GM13977 (cell line): ENCODE results near the gene SMIM23.

Experiments used
- DNase-seq: peaks from one replicate; pipeline ENCODE4 v3.0.0; 2012; ENCODE audit warnings: low spot score
- CTCF ChIP-seq: IDR thresholded peaks from 2 replicates; pipeline ENCODE4 v1.5.1; 2012; ENCODE audit warnings: mild to moderate bottlenecking, control low read depth; ENCODE audit not compliant: insufficient read depth; ENCODE audit errors: extremely low read depth, missing control alignments
- in situ Hi-C: fragments of 300-500 bp; cut with MboI; formaldehyde crosslinking; loops from one replicate; pipeline ENCODE4 v1.12.0; 2022; ENCODE audit warnings: low sequenced_read_pairs, low pct_unique_long_range_greater_than_20kb, mixed read lengths, inconsistent platforms; ENCODE audit not compliant: unreplicated experiment

SMIM23 gene

DNA sequence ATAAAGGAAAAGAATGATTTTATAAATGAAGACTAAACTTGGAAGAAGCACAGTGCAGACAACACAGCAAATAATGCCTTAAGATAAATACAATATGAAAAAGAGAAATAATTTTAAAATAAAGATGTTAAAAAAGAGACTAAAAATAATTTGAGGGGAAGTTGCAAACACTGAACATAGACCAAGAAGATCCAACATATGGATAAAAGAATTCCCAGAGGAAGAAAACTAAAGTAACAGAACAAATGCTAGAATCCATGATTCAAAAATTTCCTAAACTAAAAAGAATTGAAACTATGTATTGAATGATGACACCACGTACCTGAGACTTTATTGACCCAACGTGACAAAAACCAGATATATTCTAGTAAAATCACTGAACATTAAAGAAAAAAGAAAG lies 18.7 kb upstream of the SMIM23 start:
- DNase-seq: no peak
- TF ChIP-seq CTCF: no peak
- in situ Hi-C loops: no loop called here

GRCh38 chr5:171770153-171770552 lies 15.5 kb upstream of the SMIM23 start:
- DNase-seq: no peak
- in situ Hi-C loops: no loop called here
- no peak for TF ChIP-seq CTCF

GRCh38 chr5:171771856-171772255 lies 13.8 kb upstream of the SMIM23 start:
- TF ChIP-seq CTCF: no peak
- in situ Hi-C loops: no loop called here
- DNase-seq: no peak

DNA sequence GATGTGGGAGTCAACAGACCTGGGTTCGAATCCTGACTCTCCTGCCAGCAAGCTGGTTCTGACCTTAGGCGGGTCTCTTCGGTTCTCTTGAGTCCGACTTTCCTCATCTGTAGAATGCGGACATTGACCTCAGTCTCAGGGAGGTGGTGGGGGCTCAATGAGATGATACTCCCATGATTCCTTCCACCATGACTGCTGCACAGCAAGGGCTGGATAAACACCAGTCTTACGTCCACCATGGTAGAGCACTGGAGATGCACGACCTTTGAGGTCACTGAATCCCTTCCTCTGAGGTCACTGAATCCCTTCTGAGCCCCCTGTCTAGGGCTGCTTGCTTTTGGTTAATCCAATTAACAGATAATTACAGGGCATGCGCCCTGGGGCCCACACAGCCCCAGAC lies 12.5 kb upstream of the SMIM23 start:
- in situ Hi-C loops: no loop called here
- DNase-seq: no peak
- no peak for TF ChIP-seq CTCF

DNA sequence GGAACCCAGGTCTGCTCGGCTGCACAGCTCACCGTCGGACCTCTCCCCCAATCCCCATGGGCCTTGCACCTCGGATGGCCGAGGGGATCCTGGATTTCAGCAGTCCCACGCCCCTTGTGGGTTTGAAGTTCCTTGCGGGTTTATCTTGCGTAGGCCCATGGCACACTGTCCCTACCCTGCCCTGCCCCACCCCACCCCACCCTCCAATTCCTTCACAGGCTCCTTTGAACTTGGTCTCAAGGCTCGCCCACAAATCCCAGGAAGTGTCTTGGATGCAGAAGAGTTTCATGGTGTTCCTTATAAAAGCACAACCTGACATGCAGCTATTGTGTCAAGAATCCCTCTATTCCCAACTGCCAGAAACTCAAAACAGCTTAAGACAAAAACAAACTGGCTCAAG lies 11.2 kb upstream of the SMIM23 start:
- DNase-seq: no peak
- no peak for TF ChIP-seq CTCF
- in situ Hi-C loops: no loop called here

- in situ Hi-C loops: no loop called here
- no peak for TF ChIP-seq CTCF
Observed at GRCh38 chr5:171776213-171776612, 9.4 kb upstream of the SMIM23 start.

More at GRCh38 chr5:171776213-171776612, 9.4 kb upstream of the SMIM23 start:
- no peak for DNase-seq
